GM18498 (cell line): Measurements from ENCODE around the gene DENND10.
"Not testable (repeated sequence)": the region's sequence is repeated elsewhere in the genome, so short reads cannot be mapped to it uniquely, and the experiment has no call there.

Source experiments
- ATAC-seq: cut with Tn5 transposase; IDR thresholded peaks from one replicate; pipeline ENCODE4 v1.9.1; 2021; ENCODE audit warnings: mild to moderate bottlenecking, moderate library complexity; ENCODE audit not compliant: unreplicated experiment

DENND10 gene

DNA sequence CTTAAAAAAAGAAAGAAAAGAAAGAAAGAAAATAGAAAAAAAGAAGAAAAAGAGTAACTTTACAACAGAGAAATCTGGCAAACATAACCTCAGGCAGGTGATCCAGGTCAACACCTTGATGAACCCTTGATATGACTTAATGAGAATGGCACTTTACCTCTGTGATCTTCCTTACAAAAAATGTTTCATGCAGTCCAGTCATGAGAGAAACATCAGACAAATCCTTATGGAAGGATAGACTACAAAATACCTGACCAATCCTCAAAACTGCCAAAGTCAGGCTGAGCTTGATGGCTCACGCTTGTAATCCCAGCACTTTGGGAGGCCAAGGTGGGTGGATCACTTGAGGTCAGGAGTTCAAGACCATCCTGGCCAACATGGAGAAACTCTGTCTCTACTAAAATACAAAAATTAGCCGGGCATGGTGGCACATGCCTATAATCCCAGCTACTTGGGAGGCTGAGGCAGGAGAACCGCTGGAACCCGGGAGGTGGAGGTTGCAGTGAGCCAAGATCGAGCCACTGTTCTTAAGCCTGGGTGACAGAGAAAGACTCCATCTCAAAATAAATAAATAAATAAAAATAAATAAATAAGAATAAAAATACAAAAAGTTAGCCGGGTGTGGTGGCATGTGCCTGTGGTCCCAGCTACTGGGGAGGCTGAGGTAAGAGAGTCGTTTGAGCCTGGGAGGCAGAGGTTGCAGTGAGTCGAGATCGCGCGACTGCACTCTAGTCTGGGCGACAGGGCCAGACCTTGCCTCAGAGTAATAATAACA, 7.1 kb upstream of the DENND10 start:
- not testable (repeated sequence) for ATAC-seq

DNA sequence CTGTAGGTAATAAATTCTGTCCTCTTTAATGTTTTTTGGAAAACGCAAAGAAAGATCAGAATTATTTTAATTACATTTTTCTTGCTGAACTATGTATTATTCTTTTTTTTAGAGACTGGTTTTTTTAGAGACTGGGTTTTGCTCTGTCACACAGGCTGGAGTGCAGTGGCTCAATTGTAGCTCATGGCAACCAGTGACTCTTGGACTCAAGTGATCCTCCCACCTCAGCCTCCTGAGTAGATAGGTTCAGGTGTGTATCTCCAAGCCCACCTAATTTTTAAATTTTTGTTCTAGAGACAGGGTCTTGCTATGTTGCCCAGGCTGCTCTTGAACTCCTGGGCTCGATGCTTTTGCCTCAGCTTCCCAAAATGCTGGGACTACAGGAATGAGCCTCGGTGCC, 5.3 kb upstream of the DENND10 start:
- ATAC-seq = no peak

DNA sequence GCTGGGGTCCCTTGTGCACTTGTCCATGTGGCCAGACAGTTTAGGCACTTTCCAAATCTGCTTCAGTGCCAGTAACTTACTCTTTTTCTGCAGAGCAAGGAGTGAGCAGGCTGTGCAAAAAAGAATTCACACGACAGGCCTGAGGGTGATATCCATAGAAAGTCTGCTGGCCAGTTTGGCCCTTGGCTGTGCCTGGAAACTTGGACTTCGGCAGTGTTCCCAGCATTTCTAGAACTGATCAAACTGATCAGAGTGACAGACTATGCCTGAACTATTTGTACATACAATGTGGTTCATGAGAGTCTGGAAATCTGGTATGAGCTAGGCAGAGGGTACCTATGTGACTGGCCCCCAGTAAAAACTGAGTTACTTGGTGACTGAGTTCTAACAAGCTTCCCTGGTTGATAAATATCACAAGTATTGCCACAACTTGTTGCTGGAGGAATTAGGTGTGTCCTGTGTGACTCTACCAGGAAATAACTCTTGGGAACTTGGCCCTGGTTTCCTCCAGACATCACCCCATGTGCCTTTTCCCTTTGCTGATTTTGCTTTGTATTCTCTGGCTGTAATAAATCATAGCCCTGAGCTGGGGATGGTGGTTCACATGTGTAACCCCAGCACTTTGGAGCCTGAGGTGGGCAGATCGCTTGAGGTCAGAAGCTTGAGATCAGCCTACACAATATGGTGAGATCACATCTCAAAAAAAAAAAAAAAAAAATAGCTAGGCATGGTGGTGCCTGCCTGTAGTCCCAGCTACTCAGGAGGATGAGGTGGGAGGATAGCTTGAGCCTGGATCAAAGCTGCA, 3.3 kb upstream of the DENND10 start:
- ATAC-seq = no peak

DNA sequence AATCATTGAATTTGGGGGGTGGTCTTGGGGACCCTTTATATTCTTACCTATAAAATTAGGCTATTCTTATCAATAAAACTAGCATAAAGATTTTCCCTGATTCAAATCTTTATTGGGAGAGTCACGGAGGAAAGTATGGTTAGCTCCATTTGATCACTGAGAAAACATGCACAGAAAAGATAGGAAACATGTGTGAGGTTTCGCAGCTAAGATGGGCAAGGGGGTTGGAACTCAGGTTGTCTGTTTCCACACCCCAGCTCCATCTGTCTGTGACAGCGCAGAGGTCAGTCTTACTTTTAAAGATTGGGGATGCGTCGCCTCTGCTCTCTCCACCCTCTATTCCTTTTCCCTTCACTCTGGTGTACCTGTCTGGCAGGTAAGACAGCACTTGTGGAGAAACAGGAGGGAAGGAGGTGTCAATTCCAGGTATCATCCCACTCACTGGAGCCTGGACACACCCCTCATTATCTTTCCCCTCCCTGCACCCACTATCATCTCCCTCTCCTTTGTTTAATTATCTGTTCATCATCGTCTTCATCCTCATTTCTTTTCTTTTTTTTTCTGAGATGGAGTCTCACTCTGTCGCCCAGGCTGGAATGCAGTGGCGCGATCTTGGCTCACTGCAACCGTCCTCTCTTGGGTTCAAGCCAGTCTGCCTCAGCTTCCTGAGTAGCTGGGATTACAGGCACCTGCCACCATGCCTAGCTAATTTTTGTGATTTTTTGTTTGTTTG, 2.4 kb upstream of the DENND10 start:
- no peak for ATAC-seq

DNA sequence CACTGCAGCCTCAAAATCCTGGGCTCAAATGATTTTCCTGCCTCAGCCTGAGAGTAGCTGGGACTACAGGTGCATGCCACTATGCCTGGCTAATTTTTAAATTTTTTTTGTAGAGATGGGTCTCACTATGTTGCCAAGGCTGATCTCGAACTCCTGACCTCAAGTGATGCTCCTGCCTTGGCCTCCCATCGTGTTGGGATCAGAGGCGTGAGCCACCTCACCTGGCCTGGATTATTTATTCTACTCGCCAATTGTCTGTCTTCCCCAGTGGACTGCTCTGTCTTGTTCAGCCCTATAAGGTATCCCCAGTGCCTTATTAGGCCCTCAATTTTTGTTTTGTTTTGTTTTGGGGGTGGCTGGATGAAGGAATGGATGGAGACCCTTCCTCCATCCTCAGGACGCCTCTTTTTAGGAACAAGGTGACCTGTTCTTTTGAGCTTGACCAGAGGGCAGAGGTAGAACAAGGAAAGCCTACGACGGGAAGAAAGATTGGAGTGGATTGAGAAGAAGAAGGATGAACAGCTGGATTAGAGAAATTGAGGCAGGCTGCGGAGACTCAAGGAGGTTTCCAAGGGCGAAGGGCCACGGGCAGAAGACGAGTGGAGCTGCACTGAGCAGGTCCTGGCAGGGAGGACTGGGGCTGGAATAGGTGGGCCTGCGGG, 541 bp upstream of the DENND10 start:
- ATAC-seq = no peak

DNA sequence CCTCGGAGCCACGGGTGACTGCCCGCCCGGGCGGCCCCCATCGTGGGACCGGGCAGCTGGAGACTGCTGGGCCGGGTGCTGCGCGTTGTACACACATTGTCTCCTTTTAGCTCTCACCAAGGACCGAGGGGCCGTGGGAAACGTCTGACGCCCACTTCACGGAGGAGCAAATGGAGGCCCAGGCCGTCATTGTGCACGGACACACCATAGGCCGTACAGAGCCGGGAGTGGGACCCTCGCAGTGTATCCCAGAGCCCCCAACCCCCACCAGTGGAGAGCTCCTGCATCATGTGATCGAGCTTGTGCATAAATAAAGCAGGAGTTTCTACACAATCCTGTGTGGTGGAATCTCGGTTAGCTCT, 722 bp downstream of the DENND10 start:
- no peak for ATAC-seq

DNA sequence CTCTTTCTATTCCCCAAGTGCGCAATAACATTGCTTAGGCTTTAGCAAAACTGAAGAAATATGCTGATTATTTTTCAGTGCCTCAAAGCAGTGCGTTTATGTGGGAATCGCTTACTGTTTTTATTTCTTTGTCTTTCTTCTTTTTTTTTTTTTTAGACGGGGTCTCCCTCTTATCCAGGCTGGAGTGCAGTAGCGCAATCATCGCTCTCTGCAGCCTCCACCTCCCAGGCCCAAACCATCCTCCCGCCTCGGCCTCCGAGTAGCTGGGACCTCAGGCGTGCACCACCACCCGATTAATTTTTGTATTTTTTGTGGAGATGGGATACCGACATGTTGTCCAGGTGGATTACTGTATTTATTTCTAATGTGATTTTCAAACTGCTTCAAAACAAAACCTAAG, 1.2 kb downstream of the DENND10 start:
- ATAC-seq = no peak

DNA sequence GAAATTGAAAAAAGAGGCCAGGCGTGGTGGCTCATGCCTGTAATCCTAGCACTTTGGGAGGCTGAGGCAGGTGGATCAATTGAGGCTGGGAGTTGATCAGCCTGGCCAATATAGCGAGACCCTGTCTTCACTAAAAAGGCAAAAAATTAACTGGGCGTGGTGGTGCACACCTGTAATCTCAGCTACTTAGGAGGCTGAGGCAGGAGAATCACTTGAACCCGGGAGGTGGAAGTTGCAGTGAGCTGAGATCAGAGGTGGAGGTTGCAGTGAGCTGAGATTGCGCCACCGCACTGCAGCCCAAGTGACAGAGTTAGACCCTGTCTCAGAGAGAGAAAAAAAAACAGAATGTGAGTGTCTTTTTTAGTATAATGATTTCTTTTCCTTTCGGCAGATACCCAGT, 2.0 kb downstream of the DENND10 start:
- not testable (repeated sequence) for ATAC-seq

DNA sequence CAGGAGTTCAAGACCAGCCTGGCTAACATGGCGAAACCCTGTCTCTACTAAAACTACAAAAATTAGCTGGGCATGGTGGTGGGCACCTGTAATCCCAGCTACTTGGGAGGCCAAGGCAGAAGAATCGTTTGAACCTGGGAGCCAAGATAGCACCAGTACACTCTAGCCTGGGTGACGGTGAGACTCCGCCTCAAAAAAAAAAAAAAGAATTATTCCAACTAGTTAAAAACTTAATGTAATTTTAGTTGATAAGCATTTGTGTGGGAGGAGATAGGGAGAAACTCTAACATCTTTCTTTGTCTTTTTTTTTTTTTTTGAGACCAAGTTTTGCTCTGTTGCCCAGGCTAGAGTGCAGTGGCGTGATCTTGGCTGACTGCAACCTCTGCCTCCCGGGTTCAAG, 3.2 kb downstream of the DENND10 start:
- ATAC-seq = not testable (repeated sequence)

DNA sequence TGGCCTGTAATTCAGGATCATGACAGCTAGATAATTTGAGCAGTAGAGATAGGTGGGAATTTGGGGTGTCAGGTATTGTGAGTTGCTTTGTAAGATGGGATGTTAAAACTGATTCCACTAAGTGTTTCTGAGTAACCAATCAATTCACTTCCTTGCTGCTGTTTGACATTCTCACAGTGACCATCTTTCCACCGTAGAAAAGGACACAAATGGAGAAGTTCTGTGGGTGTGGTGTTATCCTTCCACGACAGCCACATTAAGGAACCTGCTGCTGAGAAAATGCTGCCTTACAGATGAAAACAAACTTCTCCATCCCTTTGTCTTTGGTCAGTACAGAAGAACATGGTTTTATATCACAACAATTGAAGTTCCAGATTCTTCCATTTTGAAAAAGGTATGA, 3.9 kb downstream of the DENND10 start:
- not testable (repeated sequence) for ATAC-seq

DNA sequence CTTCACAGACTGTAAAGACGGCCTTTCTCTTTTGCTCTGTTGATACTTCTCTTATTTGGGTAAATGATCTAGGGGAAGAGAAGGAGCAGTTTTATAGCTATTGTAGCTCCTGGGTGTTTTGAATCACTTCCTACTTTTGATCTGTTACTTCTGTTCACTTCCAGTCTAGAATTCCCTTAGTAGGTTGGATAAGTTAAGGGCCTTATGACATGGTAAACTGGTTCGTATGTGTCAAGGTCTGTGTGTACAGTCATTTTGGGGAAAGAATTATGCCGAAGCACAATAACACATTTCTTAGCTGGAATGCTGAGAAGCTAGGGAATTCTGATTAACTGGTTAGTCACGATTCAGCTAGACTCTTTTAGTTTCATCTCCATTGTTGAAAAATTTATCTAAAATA, 8.1 kb downstream of the DENND10 start:
- ATAC-seq = no peak

DNA sequence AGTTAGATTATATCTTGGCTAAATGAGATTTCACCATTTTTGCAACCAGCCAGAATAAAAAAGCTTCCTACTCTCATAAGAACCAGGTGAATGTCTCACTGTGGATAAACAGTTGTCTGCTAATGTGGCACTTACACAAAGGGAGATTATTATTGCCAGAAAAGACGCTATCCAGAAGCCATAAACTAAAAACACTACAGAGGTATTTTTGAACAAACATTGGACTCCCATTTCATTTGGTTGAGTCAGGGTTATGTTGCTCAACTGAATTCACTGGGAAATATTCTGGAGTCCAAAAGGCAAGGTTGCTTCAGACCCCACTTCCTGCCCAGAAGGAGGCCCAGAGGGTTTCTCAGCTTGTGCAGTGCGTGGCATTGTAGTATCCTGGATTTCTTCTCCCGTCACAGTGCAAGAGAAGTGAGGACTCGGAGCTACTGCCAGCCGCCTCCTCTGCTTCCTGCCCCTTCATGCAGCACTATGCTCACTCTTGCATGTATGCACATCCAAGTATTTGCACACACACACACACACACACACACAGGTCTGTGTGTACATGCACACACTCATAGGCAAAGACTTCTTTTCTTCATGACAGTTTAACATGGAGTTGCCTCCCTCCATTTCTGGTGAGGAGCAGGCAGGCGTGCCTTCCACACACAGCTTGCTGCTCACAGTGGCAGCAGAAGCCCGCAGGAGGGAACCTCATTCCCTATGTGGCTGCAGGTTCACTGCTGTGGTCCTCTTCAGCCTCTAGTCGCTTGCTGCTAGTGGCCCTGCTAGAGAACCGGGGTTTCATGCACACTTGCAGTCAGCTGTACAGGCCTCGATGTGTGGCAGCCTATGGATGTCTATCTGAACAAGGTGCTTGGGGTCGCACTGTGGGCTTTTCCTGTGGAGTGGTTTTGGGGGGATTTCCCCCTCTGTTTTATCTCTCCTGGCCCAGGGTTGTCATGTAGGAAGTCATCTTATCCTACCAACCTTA, 10.1 kb downstream of the DENND10 start:
- no peak for ATAC-seq

DNA sequence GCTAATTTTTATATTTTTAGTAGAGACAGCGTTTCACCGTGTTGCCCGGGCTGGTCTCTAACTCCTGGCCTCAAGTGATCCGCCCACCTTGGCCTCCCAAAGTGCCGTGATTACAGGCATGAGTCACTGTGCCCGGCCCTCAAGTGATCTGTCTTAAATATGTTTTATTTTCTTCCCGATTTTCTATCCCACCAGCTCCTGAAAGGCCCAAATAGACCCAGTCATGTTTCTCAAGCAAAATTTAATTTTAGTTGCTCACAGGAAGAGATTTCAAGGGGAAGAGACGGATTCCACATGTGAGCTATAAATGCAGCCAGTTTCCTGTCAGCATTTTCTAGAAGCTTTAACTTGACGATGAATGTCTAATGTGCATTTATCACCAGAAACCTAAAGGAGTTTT, 12.0 kb downstream of the DENND10 start:
- ATAC-seq = no peak

DNA sequence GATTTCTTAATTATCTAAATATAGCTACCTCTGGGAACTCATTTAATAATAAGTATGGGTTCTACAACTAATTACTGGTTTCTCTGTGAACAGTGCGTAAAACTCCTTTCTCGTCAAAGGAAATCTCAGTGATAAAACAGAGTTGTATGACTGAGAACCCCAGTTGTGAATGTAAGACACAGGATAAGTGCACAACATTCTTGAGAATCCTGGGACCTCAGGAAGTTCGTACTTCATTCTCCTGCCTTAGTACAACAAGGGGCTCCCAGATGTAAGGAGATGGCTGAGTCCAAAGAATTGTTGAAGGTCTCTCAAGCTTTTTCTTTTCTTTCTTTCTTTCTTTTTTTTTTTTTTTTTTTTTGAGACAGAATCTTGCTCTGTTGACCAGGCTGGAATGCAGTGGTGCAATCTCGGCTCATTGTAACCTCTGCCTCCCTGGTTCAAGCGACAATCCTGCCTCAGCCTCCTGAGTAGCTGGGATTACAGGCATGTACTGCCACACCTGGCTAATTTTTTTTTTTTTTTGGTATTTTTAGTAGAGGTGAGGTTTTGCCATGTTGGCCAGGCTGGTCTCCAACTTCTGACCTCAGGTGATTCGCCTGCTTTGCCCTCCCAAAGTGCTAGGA, 12.5 kb downstream of the DENND10 start:
- ATAC-seq = no peak

DNA sequence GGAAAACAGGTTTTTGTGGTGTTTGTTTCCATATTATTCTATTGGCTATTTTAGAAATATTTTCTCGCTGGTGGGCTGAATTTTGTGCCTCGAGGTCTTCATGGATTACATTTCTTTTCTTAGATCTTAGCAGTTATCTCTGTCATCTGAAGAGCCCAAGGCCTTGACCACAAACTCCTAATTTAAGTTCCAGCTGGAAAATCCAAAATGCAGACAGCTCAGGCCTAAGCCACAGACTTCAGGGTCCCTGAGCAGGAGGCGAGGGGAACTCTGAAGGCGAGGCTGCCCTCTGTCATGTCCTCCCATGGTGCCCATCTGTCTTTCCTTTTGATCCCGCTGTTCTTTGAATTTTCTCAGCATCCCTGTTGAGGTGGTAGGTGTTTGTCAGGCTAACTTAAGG, 14.3 kb downstream of the DENND10 start:
- no peak for ATAC-seq

DNA sequence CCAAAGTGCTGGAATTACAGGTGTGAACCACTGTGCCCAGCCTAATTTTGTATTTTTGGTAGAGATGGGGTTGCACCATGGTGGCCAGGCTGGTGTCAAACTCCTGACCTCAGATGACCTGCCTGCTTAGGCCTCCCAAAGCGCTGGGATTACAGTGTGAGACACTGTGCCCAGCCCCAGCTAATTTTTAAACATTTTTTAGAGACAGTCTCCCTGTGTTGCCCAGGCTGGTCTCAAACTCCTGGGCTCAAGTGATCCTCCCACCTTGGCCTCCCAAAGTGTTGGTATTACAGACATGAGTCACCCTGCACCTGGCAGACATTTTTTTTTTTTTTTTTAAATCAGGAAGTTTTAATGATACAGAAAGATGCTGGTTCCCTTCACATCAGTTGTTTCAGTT, 15.5 kb downstream of the DENND10 start:
- no peak for ATAC-seq

DNA sequence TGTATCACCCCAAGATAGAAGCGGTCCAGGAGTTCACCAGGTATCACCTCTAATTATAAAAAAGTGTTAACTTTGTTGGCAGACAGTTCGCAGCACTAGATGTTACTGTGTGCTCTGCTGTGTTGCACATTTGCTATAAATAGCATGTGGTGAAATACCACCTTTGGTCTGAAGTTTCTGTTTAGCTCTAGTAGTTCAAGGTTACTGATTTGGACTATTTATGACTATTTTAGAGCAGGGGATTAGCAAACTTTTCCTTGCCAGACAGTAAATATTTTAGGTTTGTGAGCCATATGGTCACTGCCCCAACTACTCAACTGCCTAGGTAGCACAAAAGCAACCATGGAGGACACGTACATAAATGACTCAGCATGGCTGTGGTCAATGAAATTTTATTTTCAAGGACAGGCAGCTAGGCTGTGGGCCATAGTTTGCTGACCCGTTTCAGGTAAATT, 16.5 kb downstream of the DENND10 start:
- peak; percentile 88 for ATAC-seq

DNA sequence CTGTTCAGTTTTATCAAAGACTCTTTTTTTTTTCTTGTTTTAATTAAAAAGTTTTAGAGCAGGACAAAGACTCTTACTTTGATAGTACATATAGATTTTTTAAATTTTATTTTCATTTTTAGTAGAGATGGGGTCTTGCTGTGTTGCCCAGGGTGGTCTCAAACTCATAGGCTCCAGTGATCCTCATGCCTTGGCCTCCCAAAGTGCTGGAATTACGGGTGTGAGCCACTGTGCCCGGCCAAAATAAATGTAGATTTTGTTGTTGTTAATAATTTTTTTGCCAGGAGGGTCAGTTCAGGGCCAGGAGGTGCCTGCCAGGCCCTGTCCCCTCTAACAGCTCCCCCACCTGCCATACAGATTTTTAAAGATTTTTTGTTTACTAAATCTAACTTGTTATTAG, 17.0 kb downstream of the DENND10 start:
- ATAC-seq = no peak

DNA sequence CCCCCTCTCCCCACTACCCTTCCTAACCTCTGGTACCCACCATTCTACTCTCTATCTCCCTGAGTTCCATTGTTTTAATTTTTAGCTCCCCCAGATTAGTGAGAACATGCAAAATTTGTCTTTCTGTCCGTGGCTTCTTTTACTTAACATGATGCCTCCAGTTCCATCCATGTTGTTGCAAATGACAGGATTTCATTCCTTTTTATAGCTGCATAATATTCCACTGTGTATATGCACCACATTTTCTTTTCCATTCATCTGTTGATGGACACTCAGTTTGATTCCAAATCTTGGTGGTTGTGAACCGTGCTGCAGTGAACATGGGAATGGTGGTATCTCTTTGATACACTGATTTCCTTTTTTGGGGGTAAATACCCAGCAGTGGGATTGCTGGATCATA, 22.0 kb downstream of the DENND10 start:
- no peak for ATAC-seq

DNA sequence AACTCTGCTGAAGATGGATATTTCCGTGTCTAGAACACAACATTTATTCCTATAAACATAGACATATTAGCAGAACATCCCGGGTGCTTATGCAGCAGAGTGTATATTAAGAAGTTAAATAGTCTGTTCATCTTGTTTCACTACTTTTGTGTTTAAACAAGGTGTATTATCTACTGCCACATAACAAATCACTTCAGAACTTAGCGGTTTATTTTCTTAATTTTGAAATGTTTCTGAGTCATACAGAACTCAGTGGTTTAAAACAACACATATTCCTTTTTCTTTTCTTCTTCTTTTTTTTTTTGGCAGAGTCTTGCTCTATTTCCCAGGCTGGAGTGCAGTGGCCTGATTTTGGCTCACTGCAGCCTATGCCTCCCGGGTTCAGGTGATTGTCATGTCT, 25.8 kb downstream of the DENND10 start:
- no peak for ATAC-seq
